GM23338 (cell line): ENCODE data around the gene ARRB1. TPM values are rescaled to one million over a fixed set of nuclear protein-coding genes. Genes with fewer than 3 reads are reported as not detected.

ENCODE experiments used
- ATAC-seq: fragments of 200-7000 bp; cut with Tn5 transposase; 3 replicates; pipeline ENCODE4 v1.9.1; 2020
- DNase-seq: peaks from one replicate; pipeline ENCODE4 v3.0.0-alpha.2; 2015; ENCODE audit warnings: low spot score
- H2AFZ ChIP-seq: fragments of 200-600 bp; sonication (generic); 2 replicates; pipeline ENCODE4 v1.8.0; 2016; ENCODE audit warnings: antibody characterized with exemption, mild to moderate bottlenecking, moderate library complexity
- H3F3A ChIP-seq: fragments of 200-600 bp; sonication (generic); replicated peaks from 2 replicates; pipeline ENCODE4 v1.8.0; 2017; ENCODE audit warnings: antibody characterized with exemption, mixed run types, low read depth
- H3K27ac ChIP-seq: fragments of 200-600 bp; sonication (generic); 2 replicates; pipeline ENCODE4 v1.6.1; 2016; ENCODE audit warnings: low read depth
- H3K27me3 ChIP-seq: fragments of 200-600 bp; sonication (generic); 2 replicates; pipeline ENCODE4 v1.8.0; 2016; ENCODE audit warnings: mild to moderate bottlenecking, mixed run types, moderate library complexity; ENCODE audit not compliant: insufficient read depth
- H3K36me3 ChIP-seq: fragments of 200-600 bp; sonication (generic); 2 replicates; pipeline ENCODE4 v1.8.0; 2016; ENCODE audit warnings: mild to moderate bottlenecking; ENCODE audit not compliant: insufficient read depth
- H3K4me1 ChIP-seq: fragments of 200-600 bp; sonication (generic); 2 replicates; pipeline ENCODE4 v1.8.0; 2016; ENCODE audit warnings: mild to moderate bottlenecking, moderate library complexity; ENCODE audit not compliant: insufficient read depth
- H3K4me2 ChIP-seq: fragments of 200-600 bp; sonication (generic); 2 replicates; pipeline ENCODE4 v1.7.1; 2017; ENCODE audit warnings: mixed run types
- H3K4me3 ChIP-seq: fragments of 200-600 bp; sonication (generic); 2 replicates; pipeline ENCODE4 v1.6.1; 2016; ENCODE audit warnings: mixed run types
- H3K79me2 ChIP-seq: fragments of 200-600 bp; sonication (generic); replicated peaks from 2 replicates; pipeline ENCODE4 v1.8.0; 2017; ENCODE audit warnings: mild to moderate bottlenecking; ENCODE audit not compliant: insufficient read depth
- H3K9me2 ChIP-seq: fragments of 200-600 bp; sonication (generic); 2 replicates; pipeline ENCODE4 v1.8.0; 2017; ENCODE audit not compliant: insufficient read depth
- H4K20me1 ChIP-seq: fragments of 200-600 bp; sonication (generic); replicated peaks from 2 replicates; pipeline ENCODE4 v1.8.0; 2017; ENCODE audit warnings: mild to moderate bottlenecking; ENCODE audit not compliant: insufficient read depth
- H3K27ac Mint-ChIP-seq: 2 replicates; pipeline ENCODE4 v1.8.0; 2020; ENCODE audit warnings: inconsistent platforms, mild to moderate bottlenecking, moderate library complexity, mixed read lengths
- H3K27me3 Mint-ChIP-seq: 3 replicates; pipeline ENCODE4 v1.8.0; 2022; ENCODE audit warnings: low read depth, mild to moderate bottlenecking, moderate library complexity, mixed read lengths, inconsistent platforms; ENCODE audit not compliant: insufficient read depth, poor library complexity
- H3K36me3 Mint-ChIP-seq: 3 replicates; pipeline ENCODE4 v1.8.0; 2021; ENCODE audit warnings: low read depth, mild to moderate bottlenecking, inconsistent platforms, moderate library complexity, mixed read lengths
- H3K4me1 Mint-ChIP-seq: 3 replicates; pipeline ENCODE4 v1.8.0; 2020; ENCODE audit warnings: mild to moderate bottlenecking, inconsistent platforms, mixed read lengths
- H3K4me3 Mint-ChIP-seq: 3 replicates; pipeline ENCODE4 v1.8.0; 2021; ENCODE audit warnings: moderate library complexity, mild to moderate bottlenecking, inconsistent platforms, mixed read lengths
- H3K9me3 Mint-ChIP-seq: 3 replicates; pipeline ENCODE4 v1.8.0; 2020; ENCODE audit warnings: moderate library complexity, mild to moderate bottlenecking, inconsistent platforms, mixed read lengths
- NANOG ChIP-seq: IDR thresholded peaks from 2 replicates; pipeline ENCODE4 v1.6.1; 2016; ENCODE audit warnings: antibody characterized with exemption, borderline replicate concordance
- POLR2AphosphoS5 ChIP-seq: IDR thresholded peaks from 2 replicates; pipeline ENCODE4 v1.6.1; 2016; ENCODE audit warnings: antibody characterized with exemption, low read depth
- ZNF331 ChIP-seq: fragments of 250-450 bp; sonication (Bioruptor Pico); IDR thresholded peaks from 2 replicates; pipeline ENCODE4 v1.5.0; 2020; ENCODE audit warnings: low read depth, mild to moderate bottlenecking, moderate library complexity
- polyA plus RNA-seq: library from polyadenylated mRNA; unstranded; fragments of >200 nt; fragmentation: Nextera tagmentation; extraction: Ambion mirVana; gene quantifications from 2 replicates; pipeline ENCODE4 v1.2.1, GENCODE V29; 2016
- total RNA-seq: library from RNA; depleted of rRNA; stranded (reverse); fragments of >200 nt; shearing (Covaris generic); gene quantifications from 2 replicates; pipeline ENCODE4 v1.2.3, GENCODE V29; 2014
- TF ChIP-seq, protein P1 (sequence below): fragments of 250-450 bp; sonication (Bioruptor Pico); IDR thresholded peaks from 2 replicates; pipeline ENCODE4 v1.5.0; 2020; ENCODE audit warnings: mild to moderate bottlenecking, moderate library complexity
- TF ChIP-seq, protein P2 (sequence below): IDR thresholded peaks from one replicate; pipeline ENCODE4 v1.6.1; 2018; ENCODE audit warnings: antibody characterized with exemption; ENCODE audit not compliant: unreplicated experiment
- TF ChIP-seq, protein P3 (sequence below), 2 experiments: fragments of 200-600 bp in 1 of 2; sonication (generic) in 1 of 2; conservative IDR thresholded peaks; 2 replicates each; pipeline versions ENCODE4 v1.5.1 to v1.6.1; 2016 to 2017; ENCODE audit warnings: antibody characterized with exemption in 2 of 2, low read depth in 2 of 2, mild to moderate bottlenecking in 2 of 2, moderate library complexity in 1 of 2

ARRB1 gene
- total and polyA plus RNA-seq, 2 experiments from 2014 or later: 6.3 to 11.1 TPM

DNA sequence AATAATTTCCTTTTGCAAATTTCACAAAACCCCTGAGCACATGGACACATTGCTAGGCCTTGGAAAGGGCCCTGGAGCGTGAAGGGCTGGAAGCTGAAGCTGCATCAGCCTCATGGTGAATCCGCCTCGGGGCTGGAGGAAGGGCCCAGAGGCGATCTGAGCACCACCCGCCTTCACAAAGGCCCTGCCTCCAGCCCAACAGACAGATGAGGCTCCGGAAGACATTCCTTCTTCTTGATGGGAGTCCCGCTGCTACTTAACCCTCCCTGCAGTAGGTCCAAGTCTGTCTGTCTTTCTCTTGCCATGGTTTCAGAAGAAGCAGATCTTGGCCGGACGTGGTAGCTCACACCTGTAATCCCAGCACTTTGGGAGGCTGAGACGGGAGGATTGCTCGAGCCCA, 16.5 kb downstream of the ARRB1 start:
- peak overlapping the region; percentile 53; the same call in 1 of the 2 replicates for H3K4me2 ChIP-seq
- ATAC-seq: peak; percentile 58
- Mint-ChIP-seq H3K9me3 (no peaks in the 10 kb centered on the region; the same call in 2 of the 3 replicates), H3K27ac (peak overlapping the region; percentile 91), H3K36me3 (peaks cover 25% of the 10 kb centered on the region), H3K4me1 (peaks cover 88% of the 10 kb centered on the region), H3K4me3 (no peak overlapping the region), H3K27me3 (peaks cover 27% of the 10 kb centered on the region)
- H2AFZ ChIP-seq: no peak overlapping the region
- H4K20me1 ChIP-seq: no peaks in the 10 kb centered on the region
- TF ChIP-seq ZNF331 (CRISPR knock-in tag) (no peak), POLR2AphosphoS5 (no peak), NANOG (no peak)
- TF ChIP-seq, protein P1, sequence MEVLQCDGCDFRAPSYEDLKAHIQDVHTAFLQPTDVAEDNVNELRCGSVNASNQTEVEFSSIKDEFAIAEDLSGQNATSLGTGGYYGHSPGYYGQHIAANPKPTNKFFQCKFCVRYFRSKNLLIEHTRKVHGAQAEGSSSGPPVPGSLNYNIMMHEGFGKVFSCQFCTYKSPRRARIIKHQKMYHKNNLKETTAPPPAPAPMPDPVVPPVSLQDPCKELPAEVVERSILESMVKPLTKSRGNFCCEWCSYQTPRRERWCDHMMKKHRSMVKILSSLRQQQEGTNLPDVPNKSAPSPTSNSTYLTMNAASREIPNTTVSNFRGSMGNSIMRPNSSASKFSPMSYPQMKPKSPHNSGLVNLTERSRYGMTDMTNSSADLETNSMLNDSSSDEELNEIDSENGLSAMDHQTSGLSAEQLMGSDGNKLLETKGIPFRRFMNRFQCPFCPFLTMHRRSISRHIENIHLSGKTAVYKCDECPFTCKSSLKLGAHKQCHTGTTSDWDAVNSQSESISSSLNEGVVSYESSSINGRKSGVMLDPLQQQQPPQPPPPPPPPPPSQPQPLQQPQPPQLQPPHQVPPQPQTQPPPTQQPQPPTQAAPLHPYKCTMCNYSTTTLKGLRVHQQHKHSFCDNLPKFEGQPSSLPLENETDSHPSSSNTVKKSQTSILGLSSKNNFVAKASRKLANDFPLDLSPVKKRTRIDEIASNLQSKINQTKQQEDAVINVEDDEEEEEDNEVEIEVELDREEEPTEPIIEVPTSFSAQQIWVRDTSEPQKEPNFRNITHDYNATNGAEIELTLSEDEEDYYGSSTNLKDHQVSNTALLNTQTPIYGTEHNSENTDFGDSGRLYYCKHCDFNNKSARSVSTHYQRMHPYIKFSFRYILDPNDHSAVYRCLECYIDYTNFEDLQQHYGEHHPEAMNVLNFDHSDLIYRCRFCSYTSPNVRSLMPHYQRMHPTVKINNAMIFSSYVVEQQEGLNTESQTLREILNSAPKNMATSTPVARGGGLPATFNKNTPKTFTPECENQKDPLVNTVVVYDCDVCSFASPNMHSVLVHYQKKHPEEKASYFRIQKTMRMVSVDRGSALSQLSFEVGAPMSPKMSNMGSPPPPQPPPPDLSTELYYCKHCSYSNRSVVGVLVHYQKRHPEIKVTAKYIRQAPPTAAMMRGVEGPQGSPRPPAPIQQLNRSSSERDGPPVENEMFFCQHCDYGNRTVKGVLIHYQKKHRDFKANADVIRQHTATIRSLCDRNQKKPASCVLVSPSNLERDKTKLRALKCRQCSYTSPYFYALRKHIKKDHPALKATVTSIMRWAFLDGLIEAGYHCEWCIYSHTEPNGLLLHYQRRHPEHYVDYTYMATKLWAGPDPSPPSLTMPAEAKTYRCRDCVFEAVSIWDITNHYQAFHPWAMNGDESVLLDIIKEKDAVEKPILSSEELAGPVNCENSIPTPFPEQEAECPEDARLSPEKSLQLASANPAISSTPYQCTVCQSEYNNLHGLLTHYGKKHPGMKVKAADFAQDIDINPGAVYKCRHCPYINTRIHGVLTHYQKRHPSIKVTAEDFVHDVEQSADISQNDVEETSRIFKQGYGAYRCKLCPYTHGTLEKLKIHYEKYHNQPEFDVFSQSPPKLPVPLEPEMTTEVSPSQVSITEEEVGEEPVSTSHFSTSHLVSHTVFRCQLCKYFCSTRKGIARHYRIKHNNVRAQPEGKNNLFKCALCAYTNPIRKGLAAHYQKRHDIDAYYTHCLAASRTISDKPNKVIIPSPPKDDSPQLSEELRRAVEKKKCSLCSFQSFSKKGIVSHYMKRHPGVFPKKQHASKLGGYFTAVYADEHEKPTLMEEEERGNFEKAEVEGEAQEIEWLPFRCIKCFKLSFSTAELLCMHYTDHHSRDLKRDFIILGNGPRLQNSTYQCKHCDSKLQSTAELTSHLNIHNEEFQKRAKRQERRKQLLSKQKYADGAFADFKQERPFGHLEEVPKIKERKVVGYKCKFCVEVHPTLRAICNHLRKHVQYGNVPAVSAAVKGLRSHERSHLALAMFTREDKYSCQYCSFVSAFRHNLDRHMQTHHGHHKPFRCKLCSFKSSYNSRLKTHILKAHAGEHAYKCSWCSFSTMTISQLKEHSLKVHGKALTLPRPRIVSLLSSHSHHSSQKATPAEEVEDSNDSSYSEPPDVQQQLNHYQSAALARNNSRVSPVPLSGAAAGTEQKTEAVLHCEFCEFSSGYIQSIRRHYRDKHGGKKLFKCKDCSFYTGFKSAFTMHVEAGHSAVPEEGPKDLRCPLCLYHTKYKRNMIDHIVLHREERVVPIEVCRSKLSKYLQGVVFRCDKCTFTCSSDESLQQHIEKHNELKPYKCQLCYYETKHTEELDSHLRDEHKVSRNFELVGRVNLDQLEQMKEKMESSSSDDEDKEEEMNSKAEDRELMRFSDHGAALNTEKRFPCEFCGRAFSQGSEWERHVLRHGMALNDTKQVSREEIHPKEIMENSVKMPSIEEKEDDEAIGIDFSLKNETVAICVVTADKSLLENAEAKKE (CRISPR knock-in tag): peak; percentile 74
- TF ChIP-seq, protein P2, sequence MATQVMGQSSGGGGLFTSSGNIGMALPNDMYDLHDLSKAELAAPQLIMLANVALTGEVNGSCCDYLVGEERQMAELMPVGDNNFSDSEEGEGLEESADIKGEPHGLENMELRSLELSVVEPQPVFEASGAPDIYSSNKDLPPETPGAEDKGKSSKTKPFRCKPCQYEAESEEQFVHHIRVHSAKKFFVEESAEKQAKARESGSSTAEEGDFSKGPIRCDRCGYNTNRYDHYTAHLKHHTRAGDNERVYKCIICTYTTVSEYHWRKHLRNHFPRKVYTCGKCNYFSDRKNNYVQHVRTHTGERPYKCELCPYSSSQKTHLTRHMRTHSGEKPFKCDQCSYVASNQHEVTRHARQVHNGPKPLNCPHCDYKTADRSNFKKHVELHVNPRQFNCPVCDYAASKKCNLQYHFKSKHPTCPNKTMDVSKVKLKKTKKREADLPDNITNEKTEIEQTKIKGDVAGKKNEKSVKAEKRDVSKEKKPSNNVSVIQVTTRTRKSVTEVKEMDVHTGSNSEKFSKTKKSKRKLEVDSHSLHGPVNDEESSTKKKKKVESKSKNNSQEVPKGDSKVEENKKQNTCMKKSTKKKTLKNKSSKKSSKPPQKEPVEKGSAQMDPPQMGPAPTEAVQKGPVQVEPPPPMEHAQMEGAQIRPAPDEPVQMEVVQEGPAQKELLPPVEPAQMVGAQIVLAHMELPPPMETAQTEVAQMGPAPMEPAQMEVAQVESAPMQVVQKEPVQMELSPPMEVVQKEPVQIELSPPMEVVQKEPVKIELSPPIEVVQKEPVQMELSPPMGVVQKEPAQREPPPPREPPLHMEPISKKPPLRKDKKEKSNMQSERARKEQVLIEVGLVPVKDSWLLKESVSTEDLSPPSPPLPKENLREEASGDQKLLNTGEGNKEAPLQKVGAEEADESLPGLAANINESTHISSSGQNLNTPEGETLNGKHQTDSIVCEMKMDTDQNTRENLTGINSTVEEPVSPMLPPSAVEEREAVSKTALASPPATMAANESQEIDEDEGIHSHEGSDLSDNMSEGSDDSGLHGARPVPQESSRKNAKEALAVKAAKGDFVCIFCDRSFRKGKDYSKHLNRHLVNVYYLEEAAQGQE: no peak
- TF ChIP-seq, protein P3, sequence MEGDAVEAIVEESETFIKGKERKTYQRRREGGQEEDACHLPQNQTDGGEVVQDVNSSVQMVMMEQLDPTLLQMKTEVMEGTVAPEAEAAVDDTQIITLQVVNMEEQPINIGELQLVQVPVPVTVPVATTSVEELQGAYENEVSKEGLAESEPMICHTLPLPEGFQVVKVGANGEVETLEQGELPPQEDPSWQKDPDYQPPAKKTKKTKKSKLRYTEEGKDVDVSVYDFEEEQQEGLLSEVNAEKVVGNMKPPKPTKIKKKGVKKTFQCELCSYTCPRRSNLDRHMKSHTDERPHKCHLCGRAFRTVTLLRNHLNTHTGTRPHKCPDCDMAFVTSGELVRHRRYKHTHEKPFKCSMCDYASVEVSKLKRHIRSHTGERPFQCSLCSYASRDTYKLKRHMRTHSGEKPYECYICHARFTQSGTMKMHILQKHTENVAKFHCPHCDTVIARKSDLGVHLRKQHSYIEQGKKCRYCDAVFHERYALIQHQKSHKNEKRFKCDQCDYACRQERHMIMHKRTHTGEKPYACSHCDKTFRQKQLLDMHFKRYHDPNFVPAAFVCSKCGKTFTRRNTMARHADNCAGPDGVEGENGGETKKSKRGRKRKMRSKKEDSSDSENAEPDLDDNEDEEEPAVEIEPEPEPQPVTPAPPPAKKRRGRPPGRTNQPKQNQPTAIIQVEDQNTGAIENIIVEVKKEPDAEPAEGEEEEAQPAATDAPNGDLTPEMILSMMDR (conservative IDR thresholded peaks at IDR 0.05; ENCODE audit: low read depth in 2 of 2): no peak
- H3K4me1 ChIP-seq: peaks cover 36% of the 10 kb centered on the region
- H3K27me3 ChIP-seq: no peaks in the 10 kb centered on the region
- no peaks in the 10 kb centered on the region for H3K9me2 ChIP-seq
- H3F3A ChIP-seq: 0 out of 2 replicates have a peak, but pooled peaks cover under 1% of the 10 kb centered on the region
- DNase-seq: peak; percentile 63
- H3K4me3 ChIP-seq: no peak overlapping the region
- no peaks in the 10 kb centered on the region for H3K36me3 ChIP-seq
- no peaks in the 10 kb centered on the region for H3K79me2 ChIP-seq
- H3K27ac ChIP-seq: peak overlapping the region; percentile 61
